Measurements from ENCODE around the gene NRTN. TPM values are rescaled to one million over a fixed set of nuclear protein-coding genes. Genes with fewer than 3 reads are reported as not detected.
"Not testable (repeated sequence)": the region's sequence is repeated elsewhere in the genome, so short reads cannot be mapped to it uniquely, and the experiment has no call there.

Gene NRTN
- total RNA-seq, 4 donors from 2014 or later = 3.6 to 27.2 (median 14.6) TPM

- no peaks in the 10 kb centered on the region for H3K36me3 ChIP-seq
- WGBS, 2 donors (ENCODE audit: low coverage in 1 of 2) = 73 to 76% methylated on average over 3 to 4 of the region's 31 CpGs
Measured at GRCh38 chr19:5867201-5868136, 62.6 kb downstream of the NRTN start.

GRCh38 chr19:5870986-5871394 lies 66.1 kb downstream of the NRTN start:
- H3K4me1 ChIP-seq = no peaks in the 10 kb centered on the region
- H3K4me3 ChIP-seq = no peak overlapping the region
- H3K27me3 ChIP-seq = no peaks in the 10 kb centered on the region
- H3K27ac ChIP-seq = no peak overlapping the region
- no peak for ATAC-seq
- no peaks in the 10 kb centered on the region for H3K36me3 ChIP-seq
- H3K9me3 ChIP-seq = no peaks in the 10 kb centered on the region
- 76 to 84% methylated on average over 9 to 10 of the region's 12 CpGs for WGBS, 2 donors (ENCODE audit: low coverage in 1 of 2)
- peak; percentile 48 for TF ChIP-seq POLR2AphosphoS5 (IDR thresholded peaks at IDR 0.05)
- TF ChIP-seq CTCF (IDR thresholded peaks at IDR 0.05) = no peak

More at GRCh38 chr19:5867201-5868136, 62.6 kb downstream of the NRTN start:
- Histone ChIP-seq H3K27me3 (peaks cover 11% of the 10 kb centered on the region), H3K4me1 (no peaks in the 10 kb centered on the region), H3K27ac (no peak overlapping the region), H3K4me3 (no peak overlapping the region), H3K9me3 (no peaks in the 10 kb centered on the region)
- ATAC-seq = no peak
- no peak for TF ChIP-seq POLR2AphosphoS5 (IDR thresholded peaks at IDR 0.05)
- TF ChIP-seq POLR2A (IDR thresholded peaks at IDR 0.05) = no peak
- no peak for TF ChIP-seq EP300 (IDR thresholded peaks at IDR 0.05)
- TF ChIP-seq CTCF (IDR thresholded peaks at IDR 0.05) = no peak

- no peaks in the 10 kb centered on the region for H3K36me3 ChIP-seq
- 80 to 93% methylated on average over 2 to 3 of the region's 12 CpGs for WGBS, 2 donors (ENCODE audit: low coverage in 1 of 2)
- peaks cover 0 to 9% (median 0%) of the 10 kb centered on the region in 3 donors for H3K4me1 ChIP-seq
- ATAC-seq = no peak
- TF ChIP-seq CTCF (IDR thresholded peaks at IDR 0.05) = no peak
- no peak for TF ChIP-seq POLR2A (IDR thresholded peaks at IDR 0.05)
- no peak for TF ChIP-seq EP300 (IDR thresholded peaks at IDR 0.05)
- no peak for TF ChIP-seq POLR2AphosphoS5 (IDR thresholded peaks at IDR 0.05)
- no peak overlapping the region for H3K27ac ChIP-seq
- peaks cover 6% of the 10 kb centered on the region for H3K27me3 ChIP-seq
- no peak overlapping the region for H3K4me3 ChIP-seq
- H3K9me3 ChIP-seq = no peaks in the 10 kb centered on the region
Measured at GRCh38 chr19:5873617-5874199, 68.8 kb downstream of the NRTN start.

GRCh38 chr19:5874496-5874895 lies 69.6 kb downstream of the NRTN start:
- H3K4me1 ChIP-seq = peaks cover 0 to 17% (median 0%) of the 10 kb centered on the region in 3 donors
- not testable (repeated sequence) for ATAC-seq, H3K27ac ChIP-seq, H3K4me3 ChIP-seq, H3K36me3 ChIP-seq, H3K9me3 ChIP-seq, H3K27me3 ChIP-seq
- WGBS, 2 donors (ENCODE audit: low coverage in 1 of 2) = 74 to 100% methylated on average over 1 to 7 of the region's 7 CpGs

- H3K9me3 ChIP-seq = no peaks in the 10 kb centered on the region
- H3K36me3 ChIP-seq = no peaks in the 10 kb centered on the region
- peak overlapping the region in 1 of 4 donors; percentile 88 for H3K27ac ChIP-seq
- no peak for TF ChIP-seq CTCF (IDR thresholded peaks at IDR 0.05)
- no peak for TF ChIP-seq EP300 (IDR thresholded peaks at IDR 0.05)
- no peak for TF ChIP-seq POLR2A (IDR thresholded peaks at IDR 0.05)
- no peak for TF ChIP-seq POLR2AphosphoS5 (IDR thresholded peaks at IDR 0.05)
- ATAC-seq = no peak
- H3K4me3 ChIP-seq = no peak overlapping the region
- WGBS, 2 donors (ENCODE audit: low coverage in 1 of 2) = 68% methylated on average over 5 of the region's 8 CpGs; no CpG with 5 or more reads in 1 of the 2 donors
- H3K27me3 ChIP-seq = peaks cover 6% of the 10 kb centered on the region
- peaks cover 0 to 46% (median 12%) of the 10 kb centered on the region in 3 donors for H3K4me1 ChIP-seq
Measured at GRCh38 chr19:5877427-5877826, 72.6 kb downstream of the NRTN start.
